GM12864 (cell line): ENCODE results near the gene CDK12.

Source experiments
- DNase-seq: peaks from one replicate; pipeline ENCODE4 v3.0.0-alpha.2; 2011; ENCODE audit warnings: low read depth
- H3K4me3 ChIP-seq: 2 replicates; pipeline ENCODE4 v1.5.1; 2011; ENCODE audit warnings: mild to moderate bottlenecking, low read depth, low read length, control low read depth
- TF ChIP-seq, protein P1 (sequence below): IDR thresholded peaks from 2 replicates; pipeline ENCODE4 v1.5.1; 2011; ENCODE audit warnings: low read depth, mild to moderate bottlenecking, moderate library complexity, low read length, control low read depth, inconsistent platforms; ENCODE audit errors: missing control alignments

Gene CDK12

DNA sequence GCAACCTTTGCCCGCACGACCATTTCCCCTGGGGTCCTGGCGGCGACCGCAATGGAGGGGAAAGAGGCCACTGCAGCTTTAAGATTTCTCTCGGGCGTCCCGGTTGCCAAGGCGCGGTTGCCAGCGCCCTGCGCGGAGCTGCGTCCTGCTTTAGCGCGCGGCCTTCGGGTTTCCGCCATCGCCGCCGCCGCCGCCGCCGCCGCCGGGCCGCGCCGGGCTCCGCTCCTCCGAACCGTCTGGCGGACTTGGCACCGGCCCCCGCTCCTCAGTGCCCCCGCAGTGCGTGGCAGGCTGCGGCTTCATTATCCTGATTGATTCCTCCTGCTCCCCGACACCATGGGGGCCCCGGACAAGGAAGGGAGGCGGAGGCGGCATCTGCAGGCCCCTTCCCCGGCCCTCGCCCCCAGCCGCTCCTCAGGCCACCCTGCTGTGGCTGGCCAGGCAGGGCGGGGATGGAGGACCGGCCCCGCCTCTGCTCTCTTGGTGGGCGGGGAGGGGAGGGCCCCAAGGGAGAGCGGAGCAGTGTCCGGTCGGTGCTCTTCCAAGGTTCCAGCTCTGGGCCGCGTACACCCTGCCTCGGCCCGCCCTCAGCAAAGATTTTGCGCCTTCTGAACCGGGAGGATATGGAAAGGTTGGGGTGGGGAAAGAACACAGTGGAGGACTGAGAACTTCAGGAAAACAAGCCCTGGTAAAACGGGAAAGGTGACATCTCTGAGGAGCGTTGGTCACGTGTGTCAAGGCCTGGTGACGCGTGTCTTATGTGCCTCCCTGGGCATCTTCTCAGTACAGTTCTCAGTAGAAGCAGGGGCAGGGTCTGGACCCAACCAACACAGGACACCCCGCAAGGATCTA is 112.4 kb downstream of the CDK12 start:
- TF ChIP-seq, protein P1, sequence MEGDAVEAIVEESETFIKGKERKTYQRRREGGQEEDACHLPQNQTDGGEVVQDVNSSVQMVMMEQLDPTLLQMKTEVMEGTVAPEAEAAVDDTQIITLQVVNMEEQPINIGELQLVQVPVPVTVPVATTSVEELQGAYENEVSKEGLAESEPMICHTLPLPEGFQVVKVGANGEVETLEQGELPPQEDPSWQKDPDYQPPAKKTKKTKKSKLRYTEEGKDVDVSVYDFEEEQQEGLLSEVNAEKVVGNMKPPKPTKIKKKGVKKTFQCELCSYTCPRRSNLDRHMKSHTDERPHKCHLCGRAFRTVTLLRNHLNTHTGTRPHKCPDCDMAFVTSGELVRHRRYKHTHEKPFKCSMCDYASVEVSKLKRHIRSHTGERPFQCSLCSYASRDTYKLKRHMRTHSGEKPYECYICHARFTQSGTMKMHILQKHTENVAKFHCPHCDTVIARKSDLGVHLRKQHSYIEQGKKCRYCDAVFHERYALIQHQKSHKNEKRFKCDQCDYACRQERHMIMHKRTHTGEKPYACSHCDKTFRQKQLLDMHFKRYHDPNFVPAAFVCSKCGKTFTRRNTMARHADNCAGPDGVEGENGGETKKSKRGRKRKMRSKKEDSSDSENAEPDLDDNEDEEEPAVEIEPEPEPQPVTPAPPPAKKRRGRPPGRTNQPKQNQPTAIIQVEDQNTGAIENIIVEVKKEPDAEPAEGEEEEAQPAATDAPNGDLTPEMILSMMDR: no peak
- DNase-seq: no peak
- peak overlapping the region; percentile 45 for H3K4me3 ChIP-seq

DNA sequence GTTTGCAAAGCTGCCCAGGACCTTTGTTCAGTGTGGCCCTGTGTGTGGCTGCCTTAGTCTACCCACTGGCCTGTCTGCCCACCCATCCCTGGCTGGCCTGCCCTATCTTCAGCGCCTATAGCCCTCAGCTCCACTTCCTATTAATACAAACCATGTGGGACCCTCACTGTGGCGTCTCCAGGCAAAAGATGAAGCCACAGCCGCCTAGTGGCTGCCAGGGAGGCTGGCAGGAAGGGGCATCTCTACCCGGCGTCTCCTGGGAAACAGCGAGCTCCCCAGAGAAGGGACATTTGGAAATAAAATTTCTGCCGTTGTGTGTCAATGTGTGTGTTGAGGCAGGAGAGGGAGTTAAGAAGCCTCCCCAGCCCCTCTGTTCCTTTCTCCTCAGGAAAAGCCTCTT is 114.9 kb downstream of the CDK12 start:
- H3K4me3 ChIP-seq: no peak overlapping the region
- DNase-seq: no peak
- TF ChIP-seq, protein P1: peak; percentile 71

DNA sequence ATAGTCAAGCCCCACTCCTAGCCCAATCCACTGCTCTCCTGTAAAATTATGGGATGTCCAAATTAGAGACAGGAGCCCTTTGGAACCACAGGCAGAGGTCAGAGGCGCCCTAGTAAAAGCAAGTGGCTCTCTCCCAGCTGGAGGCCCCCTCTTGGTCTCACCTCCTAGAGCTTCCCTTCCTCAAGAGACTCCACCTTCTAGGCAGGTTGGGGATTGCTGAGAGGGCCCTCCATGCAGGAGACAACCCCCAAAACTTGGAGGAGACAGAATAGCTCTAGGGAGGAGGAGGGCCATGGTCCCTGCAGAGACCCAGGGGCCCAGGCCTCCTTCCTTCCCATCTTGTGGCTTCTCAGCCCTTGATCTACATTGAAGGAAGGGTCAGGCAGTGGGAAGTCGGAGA is 117.0 kb downstream of the CDK12 start:
- TF ChIP-seq, protein P1: no peak
- no peak overlapping the region for H3K4me3 ChIP-seq
- no peak for DNase-seq

DNA sequence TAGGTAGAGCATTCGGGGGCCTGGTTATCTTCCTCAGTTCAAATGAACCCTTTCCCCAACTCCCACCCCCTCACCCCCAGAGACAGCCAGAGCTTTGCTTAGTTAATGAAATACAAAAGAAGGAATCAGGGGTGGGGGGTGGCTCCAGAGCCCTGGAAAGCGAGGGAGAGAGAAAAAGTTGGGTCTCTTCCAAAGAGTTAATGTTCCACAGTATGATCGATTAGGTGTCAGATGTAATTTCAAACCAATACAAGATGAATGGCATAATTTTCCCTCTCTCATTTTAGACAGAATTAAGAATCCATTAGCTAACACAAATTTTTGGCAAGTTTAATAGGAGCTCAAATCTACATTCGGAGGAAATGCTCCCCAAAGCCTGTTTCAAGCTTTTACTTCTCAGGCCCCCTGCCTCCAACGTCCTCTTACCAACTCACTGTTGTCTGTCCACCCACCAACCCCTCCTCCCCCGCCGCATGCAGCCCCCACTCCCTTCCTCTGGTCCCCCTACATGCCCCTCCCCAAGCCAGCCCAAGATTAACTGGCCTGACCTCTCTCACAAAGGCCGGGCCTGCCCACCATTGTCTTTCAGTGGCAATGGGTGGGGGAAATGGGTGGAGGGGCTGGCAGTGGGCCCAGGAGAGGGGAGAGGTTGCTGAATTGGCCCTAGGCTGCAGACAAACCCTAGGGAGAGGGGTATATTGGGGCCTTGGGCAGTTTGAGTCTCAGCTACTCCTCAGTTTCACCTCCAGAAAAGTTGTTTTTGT is 118.2 kb downstream of the CDK12 start:
- H3K4me3 ChIP-seq: no peak overlapping the region
- TF ChIP-seq, protein P1: no peak
- no peak for DNase-seq

DNA sequence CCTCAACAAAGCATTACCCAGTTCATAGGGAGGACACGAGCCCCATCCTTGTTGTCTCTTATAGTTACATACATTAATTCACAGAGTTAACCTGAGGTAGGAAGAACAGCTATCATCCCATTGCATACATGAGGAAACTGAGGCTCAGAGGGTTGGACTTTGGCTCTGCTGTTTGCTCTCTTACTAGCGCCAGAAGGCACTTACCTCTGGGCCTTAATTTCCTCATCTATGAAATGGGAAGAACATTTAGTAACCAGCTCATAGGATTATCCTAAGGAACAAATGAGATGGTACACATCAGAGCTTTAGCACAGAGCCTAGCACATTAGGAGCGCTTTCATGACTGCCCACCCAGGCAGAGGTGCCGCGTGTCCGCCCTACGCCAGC is 118.8 kb downstream of the CDK12 start:
- TF ChIP-seq, protein P1: no peak
- no peak for DNase-seq
- H3K4me3 ChIP-seq: no peak overlapping the region

DNA sequence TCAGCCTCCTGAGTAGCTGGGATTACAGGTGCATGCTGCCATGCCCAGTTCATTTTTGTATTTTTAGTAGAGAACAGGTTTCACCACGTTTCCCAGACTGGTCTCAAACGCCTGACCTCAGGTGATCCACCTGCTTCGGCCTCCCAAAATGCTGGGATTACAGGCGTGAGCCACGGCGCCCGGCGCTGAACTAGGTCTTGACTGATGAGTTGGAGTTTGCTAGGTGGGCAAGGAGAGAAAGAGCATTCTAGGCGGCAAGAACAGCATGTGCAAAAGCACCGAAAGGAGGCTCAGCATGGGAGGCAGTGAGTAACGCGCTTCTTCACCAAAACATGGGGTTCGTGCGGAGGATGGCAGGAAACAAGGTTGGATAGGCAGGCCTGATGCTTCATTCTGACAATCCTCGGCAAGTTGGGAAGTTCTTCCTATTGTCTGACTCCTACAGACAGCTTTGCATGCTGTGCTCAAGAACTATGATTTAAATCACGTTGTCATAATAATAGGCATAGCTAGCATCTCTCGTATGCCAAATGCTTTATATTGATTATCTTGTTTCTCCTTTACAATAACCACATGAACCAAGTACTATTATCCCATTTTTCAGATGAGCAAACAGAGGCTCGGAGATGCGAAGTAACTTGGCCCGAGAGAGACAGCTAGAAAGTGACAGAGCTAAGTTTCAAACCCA is 119.9 kb downstream of the CDK12 start:
- DNase-seq: no peak
- TF ChIP-seq, protein P1: no peak
- H3K4me3 ChIP-seq: no peak overlapping the region
